Activated B cell treated with CpG ODN at 0.5 μM for 24 hours (primary cell): ENCODE results near the gene KLF13. TPM values are rescaled to one million over a fixed set of nuclear protein-coding genes. Genes with fewer than 3 reads are reported as not detected.

ENCODE experiments used
- ATAC-seq: fragments of 200-7000 bp; cut with Tn5 transposase; one replicate; pipeline ENCODE4 v1.10.0; 2021; ENCODE audit warnings: low read depth, mild to moderate bottlenecking, moderate library complexity
- CTCF ChIA-PET: fragments of 350-600 bp; sonication (Branson Sonifier 250); formaldehyde crosslinking; loops from one replicate; lab custom pipeline; 2021; ENCODE audit warnings: antibody characterized with exemption; lab: Charles Lee
- POLR2A ChIA-PET: fragments of 350-600 bp; sonication (Branson Sonifier 250); formaldehyde crosslinking; loops from one replicate; lab custom pipeline; 2021; ENCODE audit warnings: antibody characterized with exemption; lab: Charles Lee
- DNase-seq: peaks from one replicate; pipeline ENCODE4 v3.0.0; 2022
- H3K27ac Mint-ChIP-seq: one replicate; pipeline ENCODE4 v1.8.0; 2020; ENCODE audit warnings: mixed read lengths
- H3K27me3 Mint-ChIP-seq: one replicate; pipeline ENCODE4 v1.8.0; 2021; ENCODE audit warnings: mixed read lengths
- H3K36me3 Mint-ChIP-seq: one replicate; pipeline ENCODE4 v1.8.0; 2021; ENCODE audit warnings: low read depth, mixed read lengths
- H3K4me1 Mint-ChIP-seq: one replicate; pipeline ENCODE4 v1.8.0; 2021; ENCODE audit warnings: mixed read lengths
- H3K4me3 Mint-ChIP-seq: one replicate; pipeline ENCODE4 v1.8.0; 2020; ENCODE audit warnings: mild to moderate bottlenecking, mixed read lengths
- H3K9me3 Mint-ChIP-seq: one replicate; pipeline ENCODE4 v1.8.0; 2020; ENCODE audit warnings: mixed read lengths
- intact Hi-C: fragments of 100-400 bp; cut with micrococcal nuclease; formaldehyde crosslinking; loops from one replicate; pipeline ENCODE4 v1.15.1; 2024
- total RNA-seq: library from RNA; stranded (reverse); gene quantifications from 2 replicates; pipeline ENCODE4 v1.2.3, GENCODE V29; 2022
- TF ChIP-seq, protein P1 (sequence below): fragments of 200-600 bp; IDR thresholded peaks from one replicate; pipeline ENCODE4 v1.8.0; 2022; ENCODE audit warnings: antibody characterized with exemption, mild to moderate bottlenecking

KLF13 gene
- total RNA-seq, 1 donor from 2014 or later = 178 TPM

DNA sequence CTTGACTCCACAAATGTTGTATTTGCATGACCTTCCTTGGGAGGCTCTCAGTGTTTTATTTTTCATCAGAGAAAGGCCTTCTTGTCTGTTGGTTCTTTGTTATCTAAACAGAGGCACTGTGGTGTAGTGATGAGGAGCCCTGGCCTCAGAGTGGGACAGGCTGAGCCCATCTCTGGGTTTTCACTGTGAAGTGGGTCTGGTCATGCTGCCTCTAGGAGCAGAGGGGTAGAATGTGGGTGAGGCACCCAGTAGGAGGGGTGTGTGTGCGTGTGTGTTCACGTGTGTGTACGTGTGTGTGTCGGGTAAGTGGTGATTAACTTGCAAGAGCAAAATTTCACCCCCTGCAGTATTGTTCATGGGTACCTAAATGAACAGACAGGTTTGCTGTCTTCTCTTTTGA, 14.4 kb downstream of the KLF13 start:
- Mint-ChIP-seq H3K4me3 (no peak overlapping the region), H3K36me3 (peaks cover 16% of the 10 kb centered on the region), H3K27me3 (no peaks in the 10 kb centered on the region), H3K27ac (peak overlapping the region; percentile 54), H3K9me3 (no peaks in the 10 kb centered on the region), H3K4me1 (peaks cover 100% of the 10 kb centered on the region)
- DNase-seq = no peak
- ChIA-PET CTCF (interaction anchor here (1.0 kb wide), 1 partner anchor 149 kb away, joined by 4 read pairs; no protein-coding TSS in a partner anchor), POLR2A (interaction anchor here (0.6 to 8.4 kb wide), 5 partner anchors 11 to 113 kb away, joined by 3 to 94 read pairs (median 5); partner anchors contain the start of gene KLF13)
- TF ChIP-seq, protein P1, sequence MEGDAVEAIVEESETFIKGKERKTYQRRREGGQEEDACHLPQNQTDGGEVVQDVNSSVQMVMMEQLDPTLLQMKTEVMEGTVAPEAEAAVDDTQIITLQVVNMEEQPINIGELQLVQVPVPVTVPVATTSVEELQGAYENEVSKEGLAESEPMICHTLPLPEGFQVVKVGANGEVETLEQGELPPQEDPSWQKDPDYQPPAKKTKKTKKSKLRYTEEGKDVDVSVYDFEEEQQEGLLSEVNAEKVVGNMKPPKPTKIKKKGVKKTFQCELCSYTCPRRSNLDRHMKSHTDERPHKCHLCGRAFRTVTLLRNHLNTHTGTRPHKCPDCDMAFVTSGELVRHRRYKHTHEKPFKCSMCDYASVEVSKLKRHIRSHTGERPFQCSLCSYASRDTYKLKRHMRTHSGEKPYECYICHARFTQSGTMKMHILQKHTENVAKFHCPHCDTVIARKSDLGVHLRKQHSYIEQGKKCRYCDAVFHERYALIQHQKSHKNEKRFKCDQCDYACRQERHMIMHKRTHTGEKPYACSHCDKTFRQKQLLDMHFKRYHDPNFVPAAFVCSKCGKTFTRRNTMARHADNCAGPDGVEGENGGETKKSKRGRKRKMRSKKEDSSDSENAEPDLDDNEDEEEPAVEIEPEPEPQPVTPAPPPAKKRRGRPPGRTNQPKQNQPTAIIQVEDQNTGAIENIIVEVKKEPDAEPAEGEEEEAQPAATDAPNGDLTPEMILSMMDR = no peak
- intact Hi-C loops = no loop called here
- ATAC-seq = no peak

DNA sequence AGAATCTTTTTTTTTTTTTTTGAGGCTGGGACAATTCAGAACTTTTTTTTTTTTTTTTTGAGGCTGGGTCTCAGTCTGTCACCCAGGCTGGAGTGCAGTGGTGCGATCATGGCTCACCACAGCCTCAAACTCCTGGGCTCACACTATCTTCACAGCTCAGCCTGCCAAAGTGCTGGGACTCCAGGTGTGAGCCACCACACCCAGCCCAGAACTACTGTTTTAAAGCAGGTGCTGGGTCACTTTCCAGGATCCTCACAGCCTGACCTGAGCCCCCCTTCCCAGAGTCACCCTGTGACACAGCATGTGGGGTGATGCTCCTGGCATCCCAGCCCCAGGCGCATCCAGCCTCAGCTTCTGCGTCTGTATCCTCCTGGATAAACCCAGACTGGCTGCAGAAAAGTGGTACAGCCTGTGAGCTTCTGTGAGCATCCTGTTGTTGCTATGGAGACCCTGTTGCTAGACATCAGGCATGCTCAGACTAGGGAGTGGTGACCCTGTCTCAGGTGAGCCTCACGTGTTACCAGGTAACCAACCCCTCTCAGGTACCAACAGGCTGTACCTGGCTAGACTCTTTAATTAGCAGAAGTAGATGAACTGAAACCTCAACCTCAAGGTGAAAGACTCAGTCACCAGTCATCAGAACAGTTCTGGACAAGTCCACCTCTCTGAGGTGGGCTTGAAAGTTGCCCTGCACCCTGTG, 15.0 kb downstream of the KLF13 start:
- ATAC-seq = no peak
- Mint-ChIP-seq H3K27ac (peak overlapping the region; percentile 72), H3K9me3 (no peaks in the 10 kb centered on the region), H3K27me3 (no peaks in the 10 kb centered on the region), H3K36me3 (peaks cover 20% of the 10 kb centered on the region), H3K4me3 (no peak overlapping the region), H3K4me1 (peaks cover 100% of the 10 kb centered on the region)
- POLR2A ChIA-PET = interaction anchor here (0.8 to 8.4 kb wide), 4 partner anchors 8 to 76 kb away, joined by 3 to 94 read pairs (median 4); partner anchors contain the start of gene KLF13
- intact Hi-C loops = no loop called here
- DNase-seq = no peak
- TF ChIP-seq, protein P1 = no peak
- CTCF ChIA-PET = interaction anchor here (1.2 kb wide), 1 partner anchor 147 kb away, joined by 3 read pairs; no protein-coding TSS in a partner anchor

DNA sequence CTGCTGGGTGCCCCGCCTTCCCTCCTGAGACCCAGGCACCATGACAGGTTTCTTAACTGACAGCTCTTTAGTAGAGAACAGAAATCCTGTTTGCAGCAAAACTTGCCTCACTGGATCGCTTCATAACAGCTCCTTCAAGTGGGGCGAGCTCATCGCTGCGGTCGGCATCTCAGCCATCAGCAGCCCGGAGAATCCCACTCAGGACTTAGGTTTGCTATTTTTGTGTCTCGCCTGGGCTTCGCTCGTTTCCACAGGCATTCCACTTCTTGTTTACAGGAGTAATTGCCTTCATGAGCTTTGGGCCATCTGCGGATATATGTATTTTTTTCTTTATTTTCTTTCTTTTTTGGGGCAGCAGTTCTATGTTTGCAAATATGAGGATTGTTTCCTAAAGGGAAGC, 15.7 kb downstream of the KLF13 start:
- CTCF ChIA-PET = interaction anchor here (1.2 kb wide), 1 partner anchor 146 kb away, joined by 3 read pairs; no protein-coding TSS in a partner anchor
- DNase-seq = no peak
- intact Hi-C loops = no loop called here
- POLR2A ChIA-PET = interaction anchor here (0.8 to 8.4 kb wide), 5 partner anchors 8 to 80 kb away, joined by 3 to 94 read pairs (median 3); partner anchors contain the start of gene KLF13
- no peak for ATAC-seq
- Mint-ChIP-seq H3K27ac (peak overlapping the region; percentile 72), H3K4me3 (peak overlapping the region; percentile 32), H3K4me1 (peaks cover 100% of the 10 kb centered on the region), H3K9me3 (no peaks in the 10 kb centered on the region), H3K27me3 (no peaks in the 10 kb centered on the region), H3K36me3 (peaks cover 24% of the 10 kb centered on the region)
- TF ChIP-seq, protein P1 = no peak

DNA sequence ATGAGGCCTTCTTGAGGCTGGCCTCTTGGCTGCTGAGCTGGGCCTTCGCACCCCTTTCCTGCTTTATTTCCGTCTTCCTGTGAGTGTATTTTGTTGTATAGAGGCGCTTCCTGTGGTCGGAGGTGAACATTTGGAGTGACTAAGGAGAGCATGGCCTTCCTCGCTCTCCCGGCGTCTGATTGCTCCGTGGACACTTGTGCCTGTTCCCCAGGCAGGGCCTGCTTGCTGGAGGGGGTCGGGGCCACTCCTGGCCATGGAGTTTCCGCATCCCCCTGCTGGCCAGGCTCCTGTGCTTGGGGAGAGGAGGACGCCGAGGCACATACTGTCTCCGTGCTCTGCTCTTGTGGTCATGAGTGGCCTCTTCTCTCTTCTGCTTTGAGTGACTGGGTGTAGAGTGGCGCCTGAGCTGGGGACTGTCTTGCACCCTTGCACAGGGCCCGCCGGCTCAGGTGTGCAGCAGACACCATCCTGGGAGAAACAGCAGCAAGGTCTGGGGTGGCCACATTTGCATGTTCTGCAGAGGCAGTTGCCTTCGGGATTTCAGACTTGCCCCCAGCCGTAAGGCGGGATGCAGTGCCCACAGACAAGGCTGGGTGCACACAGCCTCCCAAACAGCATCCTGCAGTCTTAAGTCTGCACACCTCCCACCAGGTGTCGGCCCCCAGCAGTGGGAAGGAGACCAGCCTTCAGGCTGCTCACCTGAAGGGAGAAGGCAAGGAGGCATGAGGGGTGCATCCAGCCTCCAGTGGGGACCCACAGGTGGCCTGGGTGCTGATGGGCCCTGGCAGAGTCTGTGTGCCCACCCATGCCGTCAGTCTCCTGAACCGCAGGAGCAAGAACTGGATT, 16.4 kb downstream of the KLF13 start:
- no peaks in the 10 kb centered on the region for H3K9me3 Mint-ChIP-seq

More for the DNA sequence above, 16.4 kb downstream of the KLF13 start:
- H3K36me3 Mint-ChIP-seq = peaks cover 29% of the 10 kb centered on the region
- H3K27me3 Mint-ChIP-seq = no peaks in the 10 kb centered on the region
- peak overlapping the region; percentile 32 for H3K4me3 Mint-ChIP-seq
- no peak for DNase-seq
- intact Hi-C loops = no loop called here
- CTCF ChIA-PET = interaction anchor here (0.6 to 1.2 kb wide), 2 partner anchors 10 to 14 kb away, joined by 3 read pairs; no protein-coding TSS in a partner anchor
- peak overlapping the region; percentile 72 for H3K27ac Mint-ChIP-seq
- TF ChIP-seq, protein P1 = no peak
- peaks cover 100% of the 10 kb centered on the region for H3K4me1 Mint-ChIP-seq
- POLR2A ChIA-PET = interaction anchor here (0.8 to 8.4 kb wide), 4 partner anchors 9 to 80 kb away, joined by 3 to 94 read pairs (median 3); partner anchors contain the start of gene KLF13
- no peak for ATAC-seq
